Activated CD8-positive, alpha-beta memory T cell treated with anti-CD3 and anti-CD28 coated beads for 24 hours (primary cell): ENCODE data around the gene INTS3.
A peak's percentile ranks its signal among the peaks of the same experiment; 100 is the strongest.

Experiments used
- DNase-seq: peaks from one replicate; pipeline ENCODE4 v3.0.0-alpha.2; 2020

Gene INTS3

DNA sequence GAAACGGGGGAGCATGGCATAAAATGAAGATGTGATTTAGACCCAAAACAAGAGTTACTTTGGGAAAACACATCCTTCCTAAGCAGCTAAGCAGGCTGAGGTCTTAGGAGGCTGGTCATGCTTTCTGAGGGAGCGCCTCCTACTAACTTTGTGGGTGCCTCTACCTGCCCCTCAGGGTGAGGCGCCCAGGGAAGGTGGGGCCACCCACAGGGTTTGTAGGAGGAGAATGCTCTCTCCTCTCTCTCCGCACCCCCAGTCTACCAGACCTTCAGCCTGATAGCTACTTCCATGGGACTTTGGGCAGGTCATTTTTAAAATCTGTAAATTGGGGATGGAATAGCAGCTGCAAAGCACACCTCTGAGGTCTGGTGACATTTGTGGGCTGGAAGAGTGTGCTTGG lies 71.2 kb downstream of the INTS3 start:
- no peak for DNase-seq

DNA sequence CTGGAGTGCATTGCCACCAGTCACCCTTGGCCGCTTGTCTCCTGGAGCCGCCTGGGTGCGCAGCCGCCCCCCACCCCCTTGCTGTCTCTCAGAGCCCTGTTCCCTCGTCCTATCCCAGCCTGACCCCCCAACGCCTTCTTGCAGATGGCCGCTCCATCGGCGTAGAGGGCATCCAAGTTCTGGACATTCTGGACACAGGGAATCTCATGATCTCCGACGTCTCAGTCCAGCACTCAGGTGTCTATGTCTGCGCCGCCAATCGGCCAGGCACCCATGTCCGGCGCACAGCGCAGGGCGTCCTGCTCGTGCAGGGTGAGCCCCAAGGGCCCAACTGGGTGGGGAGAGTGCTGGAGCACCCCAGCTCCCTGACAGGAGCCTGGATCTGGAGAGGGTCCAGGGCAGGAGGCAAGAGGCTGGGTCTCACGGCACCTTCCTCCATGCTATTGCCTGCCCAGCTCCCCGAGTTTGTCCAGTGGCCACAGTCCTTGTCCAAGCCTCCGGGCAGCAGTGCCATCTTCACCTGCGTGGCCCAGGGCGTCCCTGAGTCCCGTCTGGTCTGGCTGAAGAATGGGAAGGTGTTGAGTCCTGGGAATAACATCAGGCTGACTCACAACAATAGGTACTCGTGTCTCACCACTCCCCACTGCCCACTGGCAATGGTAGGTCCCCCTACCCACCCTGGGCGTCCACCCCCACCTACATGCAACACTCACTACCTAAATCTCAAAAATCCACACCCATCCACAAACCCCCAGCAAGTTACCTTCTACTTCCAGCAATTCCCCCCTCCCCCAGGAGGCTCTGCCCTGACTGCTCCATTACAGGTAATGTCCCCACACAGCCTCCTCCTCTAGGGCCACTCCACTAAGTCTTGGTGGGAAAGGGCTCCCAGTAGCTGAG lies 72.0 kb downstream of the INTS3 start:
- DNase-seq = no peak

- no peak for DNase-seq
Measured at GRCh38 chr1:153800516-153800915, 72.7 kb downstream of the INTS3 start.

DNA sequence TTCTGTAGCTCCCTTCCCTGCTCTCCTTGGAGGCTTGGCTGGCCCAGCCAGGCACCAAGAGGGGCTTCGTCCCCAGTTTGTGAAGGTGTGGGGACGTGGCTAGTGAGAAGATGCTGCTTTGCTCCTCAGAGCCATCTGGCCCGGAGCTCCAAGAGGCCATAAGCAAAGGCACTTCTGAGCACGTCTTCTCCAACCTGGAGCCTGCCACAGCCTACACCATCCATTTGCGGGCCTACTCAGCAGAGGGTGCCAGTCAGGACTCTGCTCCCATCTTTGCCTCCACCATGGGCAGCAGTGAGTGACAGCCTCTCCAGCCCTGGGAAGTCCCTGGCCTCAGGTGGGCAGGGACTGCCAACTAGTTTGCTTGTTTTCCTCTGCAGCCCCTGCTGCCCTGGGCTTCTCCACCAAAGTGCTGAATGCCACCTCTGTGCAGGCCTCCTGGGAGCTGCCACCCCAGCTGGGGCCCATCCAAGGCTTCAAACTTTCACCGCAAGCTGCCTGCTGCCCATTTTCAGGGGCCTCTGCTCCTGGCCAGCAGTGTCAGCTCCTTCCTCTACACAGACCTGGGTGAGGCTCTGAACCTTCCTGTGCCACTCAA lies 73.3 kb downstream of the INTS3 start:
- DNase-seq = no peak

- no peak for DNase-seq
Measured at GRCh38 chr1:153801786-153802697, 74.2 kb downstream of the INTS3 start.

DNA sequence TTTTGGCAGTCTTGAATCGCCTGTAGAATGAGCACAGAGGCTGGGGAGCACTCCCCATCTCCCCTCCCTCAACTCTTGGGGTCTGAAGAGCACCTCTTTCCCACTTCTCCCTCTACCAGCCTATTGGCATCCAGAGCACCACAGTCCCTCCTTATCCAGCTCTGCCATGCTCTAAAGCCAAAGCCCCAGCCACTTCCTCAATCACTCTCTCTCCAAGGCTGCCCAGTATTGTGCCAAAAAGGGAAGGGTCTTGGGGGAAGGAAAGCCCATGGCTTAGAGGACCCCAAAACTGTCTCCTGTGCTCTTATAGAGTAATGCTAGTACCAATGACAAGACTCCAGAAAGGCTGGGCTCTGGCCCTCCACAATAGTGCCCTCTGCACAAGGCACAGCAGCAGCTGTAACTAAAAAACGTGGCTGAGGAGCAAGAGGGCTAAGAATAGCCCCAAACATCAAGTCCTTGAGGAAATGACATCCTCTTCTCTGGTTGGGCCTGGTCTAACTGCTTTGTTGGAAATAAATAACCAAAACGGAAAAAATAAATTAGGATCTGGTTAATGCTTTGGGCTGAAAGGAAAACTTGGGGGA lies 75.7 kb downstream of the INTS3 start:
- peak; percentile 40 for DNase-seq

DNA sequence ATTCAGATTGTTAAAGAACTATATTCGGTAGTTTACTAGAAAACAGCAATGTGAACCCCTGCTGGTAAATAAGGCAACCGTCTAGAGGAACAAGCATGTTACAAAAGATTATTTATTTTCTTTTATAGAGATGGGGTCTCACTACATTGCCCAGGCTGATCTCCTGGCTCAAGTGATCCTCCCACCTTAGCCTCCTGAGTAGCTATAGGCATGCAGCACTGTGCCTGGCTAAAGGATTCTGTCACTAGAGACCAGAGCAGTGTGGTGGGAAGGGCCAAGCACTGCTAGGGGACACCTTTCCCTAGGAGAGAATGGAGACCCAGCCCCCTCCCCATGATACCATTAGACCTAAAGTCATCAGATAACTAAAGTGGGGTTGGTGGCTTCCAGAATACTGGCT lies 76.3 kb downstream of the INTS3 start:
- peak; percentile 51 for DNase-seq

DNA sequence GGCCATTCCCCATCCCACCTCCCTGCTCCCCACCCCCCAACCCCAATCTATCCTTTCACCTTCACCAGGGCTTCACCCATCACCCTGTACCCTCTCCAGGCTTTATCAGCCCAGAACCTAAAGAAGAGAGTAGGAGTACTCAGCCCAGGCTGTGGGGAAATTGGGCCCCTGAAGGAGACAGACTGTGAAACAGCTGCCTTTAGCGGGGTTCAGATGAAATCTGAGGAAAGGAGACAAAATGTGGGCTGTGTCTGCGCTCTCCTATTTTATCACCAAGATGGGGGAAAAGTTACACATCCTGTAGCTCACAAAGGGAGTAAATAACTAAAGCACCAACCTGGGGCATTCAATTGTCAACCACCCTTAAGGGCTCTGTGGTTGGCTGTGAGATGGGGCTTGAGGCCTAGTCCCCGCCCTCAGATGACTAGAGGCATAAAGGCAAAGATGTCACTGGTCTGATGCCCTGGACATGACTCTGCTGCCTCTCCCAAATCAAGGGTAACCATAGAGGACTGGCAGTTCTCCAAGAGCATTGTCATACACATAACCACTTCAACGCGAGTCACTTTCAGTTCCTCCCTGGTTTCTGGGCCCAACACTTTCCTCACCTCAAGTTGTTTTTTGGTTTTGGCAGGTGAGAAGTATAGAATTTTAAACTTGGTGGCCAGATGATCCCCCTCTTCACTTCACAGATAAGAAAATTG lies 77.3 kb downstream of the INTS3 start:
- peak; percentile 74 for DNase-seq

DNA sequence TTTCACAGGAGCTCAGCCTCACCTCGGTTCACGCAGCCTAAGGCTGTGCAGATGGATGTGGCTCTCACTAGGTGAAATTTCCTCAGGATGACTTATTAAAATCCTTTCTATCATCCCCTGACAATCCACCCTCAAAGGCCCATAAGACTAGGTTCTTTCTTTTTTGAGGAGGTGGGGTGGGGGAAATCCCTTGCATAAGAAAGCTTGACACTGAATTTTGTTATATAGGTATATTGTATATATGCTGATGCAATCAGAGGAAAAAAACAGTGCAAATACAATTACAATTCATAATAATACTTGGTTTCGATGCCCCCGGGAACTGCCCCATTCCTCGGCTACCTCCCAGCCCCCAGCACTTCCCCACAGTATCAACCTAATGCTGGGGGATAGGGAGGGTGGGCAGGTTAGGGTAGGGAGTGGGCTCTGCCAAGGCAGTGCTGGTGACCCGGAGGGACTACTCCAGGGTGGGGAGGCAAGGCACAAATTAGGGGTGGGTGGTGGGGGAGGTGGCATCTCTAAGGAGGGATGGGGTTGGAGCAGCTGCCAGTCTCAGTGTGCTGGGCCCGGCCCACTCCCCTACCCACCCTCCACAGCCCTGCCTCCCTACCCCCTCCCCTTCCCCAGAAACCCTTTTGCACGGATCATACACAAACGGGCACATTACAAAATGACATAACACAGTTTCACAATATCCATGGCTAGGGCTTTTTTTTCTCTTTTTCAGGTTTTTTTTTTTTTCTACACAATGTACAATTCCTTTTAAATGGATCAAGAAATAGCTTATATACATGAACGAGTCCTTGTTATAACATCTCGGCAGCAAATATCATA lies 78.3 kb downstream of the INTS3 start:
- peak; percentile 57 for DNase-seq

- no peak for DNase-seq
Measured at GRCh38 chr1:153816283-153816889, 88.5 kb downstream of the INTS3 start.

- no peak for DNase-seq
Measured at GRCh38 chr1:153818876-153819275, 91.0 kb downstream of the INTS3 start.
